Stomach (tissue), 9 donors: ENCODE data around the gene CCDC93. TPM values are rescaled to one million over a fixed set of nuclear protein-coding genes. Genes with fewer than 3 reads are reported as not detected.

Experiments
- DNase-seq, 2 donors: peaks; one replicate each; pipeline versions ENCODE4 v3.0.0 to v3.0.0-alpha.2; 2013 to 2019
- H3K27ac ChIP-seq, 5 donors: fragments of 200-600 bp in 4 of 5; sonication (generic) in 4 of 5; one replicate each; pipeline ENCODE4 v1.5.1; 2013 to 2019; ENCODE audit warnings: mild to moderate bottlenecking in 1 of 5, moderate library complexity in 1 of 5
- H3K27me3 ChIP-seq, 3 donors: fragments of 200-600 bp; sonication (generic); one replicate each; pipeline ENCODE4 v1.5.1; 2017 to 2019; ENCODE audit warnings: mixed run types in 1 of 3
- H3K36me3 ChIP-seq, 4 donors: fragments of 200-600 bp; sonication (generic); 1 replicate in 3 of 4; 2 replicates in 1 of 4; pipeline ENCODE4 v1.5.1; 2016 to 2019
- H3K4me1 ChIP-seq, 4 donors: fragments of 200-600 bp; sonication (generic); one replicate each; pipeline ENCODE4 v1.5.1; 2016 to 2019
- H3K4me3 ChIP-seq, 4 donors: fragments of 200-600 bp; sonication (generic) in 3 of 4; one replicate each; pipeline ENCODE4 v1.5.1; 2016 to 2019; ENCODE audit warnings: mild to moderate bottlenecking in 1 of 4
- H3K9me3 ChIP-seq, 4 donors: fragments of 200-600 bp; sonication (generic); one replicate each; pipeline ENCODE4 v1.5.1; 2016 to 2019
- CTCF ChIP-seq, 7 experiments: fragments of 450-650 bp in 4 of 7; fragments of 200-600 bp in 3 of 7; sonication (generic) in 3 of 7; IDR thresholded peaks; one replicate each; pipeline ENCODE4 v1.5.1; 2016 to 2019; ENCODE audit warnings: antibody characterized with exemption in 7 of 7, control low read depth in 2 of 7, mild to moderate bottlenecking in 1 of 7
- EP300 ChIP-seq: sonication (generic); formaldehyde crosslinking; IDR thresholded peaks from one replicate; pipeline ENCODE4 v1.6.1; 2017; ENCODE audit warnings: antibody characterized with exemption
- POLR2A ChIP-seq, 4 donors: fragments of 450-650 bp; IDR thresholded peaks; one replicate each; pipeline ENCODE4 v1.6.1; 2016; ENCODE audit warnings: antibody characterized with exemption in 4 of 4, control low read depth in 2 of 4, mild to moderate bottlenecking in 1 of 4, moderate library complexity in 1 of 4
- POLR2AphosphoS5 ChIP-seq, 3 donors: sonication (generic); formaldehyde crosslinking; IDR thresholded peaks; one replicate each; pipeline ENCODE4 v1.6.1; 2016; ENCODE audit warnings: antibody characterized with exemption in 3 of 3
- WGBS, 5 donors: extraction: QIAGEN DNeasy Blood & Tissue Kit in 3 of 5; methylation state at CpG; one replicate each; pipeline versions ENCODE4 v1.1.5 to v1.1.7; 2013 to 2018; 5-methylcytosine and 5-hydroxymethylcytosine counted together
- intact Hi-C: fragments of 100-400 bp; cut with DNase I; formaldehyde crosslinking; loops from one replicate; pipeline ENCODE4 v1.15.1; 2023; ENCODE audit warnings: low total_unique reads
- polyA plus RNA-seq, 3 donors: library from polyadenylated mRNA; stranded (reverse); fragments of 200-250 nt; gene quantifications; one replicate each; pipeline ENCODE4 v1.2.3, GENCODE V29; 2013
- total RNA-seq, 5 donors: library from RNA; depleted of rRNA; stranded (reverse); fragments of >200 nt; gene quantifications; one replicate each; pipeline versions ENCODE4 v1.1.0 to v1.2.3, GENCODE V29; 2014 to 2016
- donor health status: healthy with polysubstance abuse.
- donor health status: Bipolar disorder and iron deficiency.
- donor health status: healthy.

CCDC93 gene
- total and polyA plus RNA-seq, 8 donors: 3.1 to 63.9 (median 24.3) TPM

GRCh38 chr2:117956036-117956796 is 57.7 kb downstream of the CCDC93 start:
- H3K27me3 ChIP-seq: no peaks in the 10 kb centered on the region
- 86 to 89% (median 88%) methylated on average over 1 of the region's 1 CpG for WGBS, 5 donors
- H3K4me3 ChIP-seq: no peak overlapping the region
- no peak overlapping the region for H3K27ac ChIP-seq
- H3K9me3 ChIP-seq: no peaks in the 10 kb centered on the region
- H3K36me3 ChIP-seq: peaks cover 41 to 95% (median 94%) of the 10 kb centered on the region in 4 donors
- H3K4me1 ChIP-seq: peaks cover 0 to 11% (median 7%) of the 10 kb centered on the region in 4 donors
- peak in 1 of 2 donors; percentile 25 for DNase-seq
- intact Hi-C loops: no loop called here
- TF ChIP-seq EP300 (no peak), POLR2AphosphoS5 (IDR thresholded peaks at IDR 0.05) (no peak), POLR2A (IDR thresholded peaks at IDR 0.05) (no peak), CTCF (IDR thresholded peaks at IDR 0.05) (no peak)

GRCh38 chr2:117953231-117953630 is 60.6 kb downstream of the CCDC93 start:
- TF ChIP-seq CTCF (IDR thresholded peaks at IDR 0.05) (no peak), POLR2A (IDR thresholded peaks at IDR 0.05) (no peak), EP300 (no peak), POLR2AphosphoS5 (IDR thresholded peaks at IDR 0.05) (no peak)
- DNase-seq: no peak
- Histone ChIP-seq H3K27me3 (no peaks in the 10 kb centered on the region), H3K4me1 (peaks cover 0 to 7% (median 3%) of the 10 kb centered on the region in 4 donors), H3K27ac (no peak overlapping the region), H3K36me3 (peaks cover 54 to 99% (median 98%) of the 10 kb centered on the region in 4 donors), H3K9me3 (no peaks in the 10 kb centered on the region), H3K4me3 (no peak overlapping the region)
- intact Hi-C loops: no loop called here

- peaks cover 50 to 99% (median 99%) of the 10 kb centered on the region in 4 donors for H3K36me3 ChIP-seq
Observed at GRCh38 chr2:117952701-117953100, 61.2 kb downstream of the CCDC93 start.

GRCh38 chr2:117952228-117952627 is 61.6 kb downstream of the CCDC93 start:
- DNase-seq: no peak
- Histone ChIP-seq H3K4me1 (no peaks in the 10 kb centered on the region), H3K36me3 (peaks cover 47 to 99% (median 99%) of the 10 kb centered on the region in 4 donors), H3K27me3 (no peaks in the 10 kb centered on the region), H3K27ac (no peak overlapping the region), H3K4me3 (no peak overlapping the region), H3K9me3 (no peaks in the 10 kb centered on the region)
- no peak for TF ChIP-seq POLR2AphosphoS5 (IDR thresholded peaks at IDR 0.05)
- 89 to 92% (median 91%) methylated on average over 4 of the region's 4 CpGs for WGBS, 5 donors
- intact Hi-C loops: no loop called here

More at GRCh38 chr2:117952701-117953100, 61.2 kb downstream of the CCDC93 start:
- no peak for DNase-seq
- Histone ChIP-seq H3K27ac (no peak overlapping the region), H3K9me3 (no peaks in the 10 kb centered on the region), H3K27me3 (no peaks in the 10 kb centered on the region), H3K4me3 (no peak overlapping the region), H3K4me1 (peaks cover 0 to 2% (median under 1%) of the 10 kb centered on the region in 4 donors)
- TF ChIP-seq CTCF (IDR thresholded peaks at IDR 0.05): no peak
- TF ChIP-seq EP300: no peak
- no peak for TF ChIP-seq POLR2A (IDR thresholded peaks at IDR 0.05)
- TF ChIP-seq POLR2AphosphoS5 (IDR thresholded peaks at IDR 0.05): no peak
- intact Hi-C loops: no loop called here

- no peaks in the 10 kb centered on the region for H3K9me3 ChIP-seq
- no peak overlapping the region for H3K4me3 ChIP-seq
- H3K27ac ChIP-seq: no peak overlapping the region
- peaks cover 65 to 100% (median 100%) of the 10 kb centered on the region in 4 donors for H3K36me3 ChIP-seq
- 74 to 86% (median 77%) methylated on average over 5 of the region's 5 CpGs for whole genome bisulfite sequencing, 5 donors
- H3K27me3 ChIP-seq: no peaks in the 10 kb centered on the region
- no peak for DNase-seq
- TF ChIP-seq EP300 (no peak), POLR2AphosphoS5 (IDR thresholded peaks at IDR 0.05) (no peak), CTCF (IDR thresholded peaks at IDR 0.05) (no peak), POLR2A (IDR thresholded peaks at IDR 0.05) (no peak)
- intact Hi-C loops: no loop called here
- H3K4me1 ChIP-seq: no peaks in the 10 kb centered on the region
Observed at GRCh38 chr2:117949806-117950205, 64.1 kb downstream of the CCDC93 start.
